ENCODE results near the gene CRADD. TPM values are rescaled to one million over a fixed set of nuclear protein-coding genes. Genes with fewer than 3 reads are reported as not detected.

CRADD gene
- total and polyA plus RNA-seq, 4 donors, result 6.3 to 28.9 (median 16.6) TPM

DNA sequence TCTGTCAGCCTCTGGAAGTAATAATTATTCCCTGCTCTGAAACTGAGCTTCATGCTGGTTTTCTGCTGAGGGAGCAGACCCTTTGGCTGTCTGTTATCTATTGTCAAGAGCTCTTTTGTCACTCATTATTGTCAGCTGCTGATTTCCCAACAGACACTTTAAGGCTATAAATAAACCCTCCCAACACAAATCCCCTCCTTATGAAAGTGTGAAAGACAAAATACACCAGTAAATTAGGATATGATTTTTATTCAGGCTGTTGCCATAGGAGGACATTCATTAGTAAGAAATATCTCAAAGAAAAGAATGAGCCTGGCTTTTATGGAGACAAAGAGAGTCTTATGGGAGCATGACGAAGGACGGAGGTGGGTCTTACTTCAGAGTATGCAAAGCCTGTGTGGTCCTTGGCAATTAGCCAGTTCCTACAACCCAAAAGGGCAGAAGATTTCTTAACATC lies 180.8 kb downstream of the CRADD start:
- H3K4me1 ChIP-seq (ENCODE audit: control insufficient read depth in 5 of 5, insufficient read depth in 5 of 5, low read length in 5 of 5), result peaks cover 2 to 31% (median 12%) of the 10 kb centered on the region in 5 donors
- TF ChIP-seq, protein P1, sequence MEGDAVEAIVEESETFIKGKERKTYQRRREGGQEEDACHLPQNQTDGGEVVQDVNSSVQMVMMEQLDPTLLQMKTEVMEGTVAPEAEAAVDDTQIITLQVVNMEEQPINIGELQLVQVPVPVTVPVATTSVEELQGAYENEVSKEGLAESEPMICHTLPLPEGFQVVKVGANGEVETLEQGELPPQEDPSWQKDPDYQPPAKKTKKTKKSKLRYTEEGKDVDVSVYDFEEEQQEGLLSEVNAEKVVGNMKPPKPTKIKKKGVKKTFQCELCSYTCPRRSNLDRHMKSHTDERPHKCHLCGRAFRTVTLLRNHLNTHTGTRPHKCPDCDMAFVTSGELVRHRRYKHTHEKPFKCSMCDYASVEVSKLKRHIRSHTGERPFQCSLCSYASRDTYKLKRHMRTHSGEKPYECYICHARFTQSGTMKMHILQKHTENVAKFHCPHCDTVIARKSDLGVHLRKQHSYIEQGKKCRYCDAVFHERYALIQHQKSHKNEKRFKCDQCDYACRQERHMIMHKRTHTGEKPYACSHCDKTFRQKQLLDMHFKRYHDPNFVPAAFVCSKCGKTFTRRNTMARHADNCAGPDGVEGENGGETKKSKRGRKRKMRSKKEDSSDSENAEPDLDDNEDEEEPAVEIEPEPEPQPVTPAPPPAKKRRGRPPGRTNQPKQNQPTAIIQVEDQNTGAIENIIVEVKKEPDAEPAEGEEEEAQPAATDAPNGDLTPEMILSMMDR (IDR thresholded peaks at IDR 0.05; ENCODE audit: control extremely low read depth, extremely low read depth), result no peak
- H3K9ac ChIP-seq (ENCODE audit: insufficient read depth in 1 of 2, low read length in 2 of 2), result no peak overlapping the region
- H3K9me3 ChIP-seq (ENCODE audit: control insufficient read depth in 4 of 4, insufficient read depth in 3 of 4, low read length in 3 of 4), result no peaks in the 10 kb centered on the region
- peaks cover 0 to 3% (median under 1%) of the 10 kb centered on the region in 4 donors for H3K36me3 ChIP-seq (ENCODE audit: control insufficient read depth in 4 of 4, insufficient read depth in 4 of 4, low read length in 4 of 4)
- H3K4me3 ChIP-seq, result no peak overlapping the region
- H3K27ac ChIP-seq (ENCODE audit: low read depth in 1 of 2, low read length in 1 of 2), result no peak overlapping the region
- H3K27me3 ChIP-seq (ENCODE audit: control insufficient read depth in 3 of 3, insufficient read depth in 3 of 3, low read length in 2 of 3), result no peaks in the 10 kb centered on the region
- ATAC-seq (ENCODE audit: insufficient read depth, low FRiP score) (no peak), DNase-seq (peak; percentile 68 to 92 (median 88))
- WGBS, 2 donors, result 76 to 86% methylated on average over 2 of the region's 2 CpGs

- Histone ChIP-seq H3K27me3 (ENCODE audit: control insufficient read depth in 3 of 3, insufficient read depth in 3 of 3, low read length in 2 of 3) (no peaks in the 10 kb centered on the region), H3K36me3 (ENCODE audit: control insufficient read depth in 4 of 4, insufficient read depth in 4 of 4, low read length in 4 of 4) (peaks cover 0 to 3% (median under 1%) of the 10 kb centered on the region in 4 donors), H3K9ac (ENCODE audit: insufficient read depth in 1 of 2, low read length in 2 of 2) (no peak overlapping the region), H3K9me3 (ENCODE audit: control insufficient read depth in 4 of 4, insufficient read depth in 3 of 4, low read length in 3 of 4) (peaks cover 0 to 8% (median 4%) of the 10 kb centered on the region in 4 donors), H3K27ac (ENCODE audit: low read depth in 1 of 2, low read length in 1 of 2) (no peak overlapping the region), H3K4me3 (no peak overlapping the region), H3K4me1 (ENCODE audit: control insufficient read depth in 5 of 5, insufficient read depth in 5 of 5, low read length in 5 of 5) (peaks cover 0 to 31% (median 12%) of the 10 kb centered on the region in 5 donors)
- DNase-seq (no peak), ATAC-seq (ENCODE audit: insufficient read depth, low FRiP score) (no peak)
- TF ChIP-seq, protein P1 (IDR thresholded peaks at IDR 0.05; ENCODE audit: control extremely low read depth, extremely low read depth), result no peak
- WGBS, 2 donors, result 87 to 90% methylated on average over 7 of the region's 7 CpGs
These were observed 183.6 kb downstream of the CRADD start for GRCh38 chr12:93860668-93861373.

DNA sequence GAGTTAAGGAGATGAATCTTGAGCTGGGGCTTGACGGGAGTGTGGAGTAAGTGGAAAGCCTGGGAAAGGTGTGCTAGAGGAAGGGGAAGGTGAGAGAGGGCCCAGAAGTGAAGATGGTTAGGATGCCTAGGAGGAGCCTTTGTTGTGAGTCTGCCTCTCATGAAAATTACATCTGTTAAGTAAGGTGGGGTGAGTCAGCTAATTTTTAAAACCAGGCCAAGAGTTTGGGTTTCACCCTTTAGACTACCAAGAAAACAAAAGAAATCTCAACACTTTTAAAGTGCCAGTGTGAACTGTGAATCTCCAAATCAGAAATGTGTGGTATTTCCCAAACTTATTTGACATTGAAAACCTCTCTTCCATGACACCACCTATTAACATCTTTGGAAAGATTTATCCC lies 185.2 kb downstream of the CRADD start:
- H3K4me3 ChIP-seq, result no peak overlapping the region
- H3K27me3 ChIP-seq (ENCODE audit: control insufficient read depth in 3 of 3, insufficient read depth in 3 of 3, low read length in 2 of 3), result no peaks in the 10 kb centered on the region
- peaks cover 0 to 16% (median 7%) of the 10 kb centered on the region in 5 donors for H3K4me1 ChIP-seq (ENCODE audit: control insufficient read depth in 5 of 5, insufficient read depth in 5 of 5, low read length in 5 of 5)
- 99 to 100% methylated on average over 1 of the region's 1 CpG for WGBS, 2 donors
- H3K9ac ChIP-seq (ENCODE audit: insufficient read depth in 1 of 2, low read length in 2 of 2), result no peak overlapping the region
- peaks cover 4 to 8% (median 5%) of the 10 kb centered on the region in 4 donors for H3K9me3 ChIP-seq (ENCODE audit: control insufficient read depth in 4 of 4, insufficient read depth in 3 of 4, low read length in 3 of 4)
- TF ChIP-seq, protein P1 (IDR thresholded peaks at IDR 0.05; ENCODE audit: control extremely low read depth, extremely low read depth), result no peak
- no peak overlapping the region for H3K27ac ChIP-seq (ENCODE audit: low read depth in 1 of 2, low read length in 1 of 2)
- DNase-seq (no peak), ATAC-seq (ENCODE audit: insufficient read depth, low FRiP score) (no peak)
- peaks cover 0 to 3% (median 0%) of the 10 kb centered on the region in 4 donors for H3K36me3 ChIP-seq (ENCODE audit: control insufficient read depth in 4 of 4, insufficient read depth in 4 of 4, low read length in 4 of 4)

All from lung (tissue), 12 donors.